HCT116 (cell line): ENCODE data around the gene PCAT7. TPM values are rescaled to one million over a fixed set of nuclear protein-coding genes. Genes with fewer than 3 reads are reported as not detected.

Source experiments
- ATAC-seq: fragments of 200-7000 bp; cut with Tn5 transposase; 2 replicates; pipeline ENCODE4 v1.9.1; 2020; ENCODE audit warnings: mild to moderate bottlenecking, moderate library complexity
- BruUV-seq: library from RNA; stranded (reverse); fragments of 400-500 nt; replicated peaks from 2 replicates; lab custom pipeline; 2021; lab: Mats Ljungman, UMichigan
- CTCF ChIA-PET: fragments of 300-600 bp; sonication (Branson Sonifier 250); formaldehyde crosslinking; loops from one replicate; lab custom pipeline; 2021; ENCODE audit warnings: antibody characterized with exemption; lab: Charles Lee
- POLR2A ChIA-PET: fragments of 300-600, 350-600 bp; sonication (Branson Sonifier 250); formaldehyde crosslinking; loops from one replicate; lab custom pipeline; 2021; ENCODE audit warnings: antibody characterized with exemption; lab: Charles Lee
- RAD21 ChIA-PET, 2 experiments: fragments of 300-600 bp; sonication (Branson Sonifier 250); formaldehyde crosslinking; loops; one replicate each; lab custom pipeline; 2023; ENCODE audit warnings: low total read pairs in 2 of 2; ENCODE audit not compliant: uncharacterized antibody in 2 of 2, unreplicated experiment in 2 of 2, low non-redundant PET in 1 of 2; lab: Charles Lee
- DNase-seq: peaks from one replicate; pipeline ENCODE4 v3.0.0-alpha.2; 2010; ENCODE audit warnings: low read depth, low spot score
- H2AFZ ChIP-seq: fragments of 200-600 bp; shearing (Covaris generic), sonication (generic); 2 replicates; pipeline ENCODE4 v1.6.1; 2017; ENCODE audit warnings: low read depth, mixed run types, mixed read lengths, antibody characterized with exemption, low read length; ENCODE audit not compliant: poor library complexity, severe bottlenecking
- H3K27ac ChIP-seq: 2 replicates; pipeline ENCODE4 v1.5.1; 2012; ENCODE audit warnings: low read depth, low read length
- H3K27me3 ChIP-seq: fragments of 200-600 bp; sonication (generic); 2 replicates; pipeline ENCODE4 v1.6.1; 2016; ENCODE audit warnings: mixed run types, low read length, mixed read lengths; ENCODE audit not compliant: insufficient read depth
- H3K36me3 ChIP-seq, 2 experiments: fragments of 200-500 bp in 1 of 2; fragments of 200-600 bp in 1 of 2; sonication (Bioruptor generic) in 1 of 2; sonication (generic) in 1 of 2; 2 replicates each; pipeline versions ENCODE4 v1.5.1 to v1.6.1; 2014 to 2016; ENCODE audit warnings: low read length in 2 of 2, inconsistent platforms in 1 of 2, mixed read lengths in 1 of 2, mixed run types in 1 of 2; ENCODE audit not compliant: insufficient read depth in 2 of 2, control insufficient read depth in 1 of 2
- H3K4me1 ChIP-seq, 2 experiments: fragments of 200-600 bp in 1 of 2; sonication (generic) in 1 of 2; 2 replicates each; pipeline versions ENCODE4 v1.5.1 to v1.6.1; 2012 to 2017; ENCODE audit warnings: low read length in 2 of 2, inconsistent platforms in 1 of 2, mild to moderate bottlenecking in 1 of 2, mixed read lengths in 1 of 2, mixed run types in 1 of 2, moderate library complexity in 1 of 2; ENCODE audit not compliant: insufficient read depth in 2 of 2, control insufficient read depth in 1 of 2
- H3K4me2 ChIP-seq: fragments of 200-600 bp; sonication (generic); 2 replicates; pipeline ENCODE4 v1.6.1; 2017; ENCODE audit warnings: mixed run types, low read length, mixed read lengths
- H3K4me3 ChIP-seq, 2 experiments: fragments of 200-600 bp in 1 of 2; sonication (generic) in 1 of 2; replicated peaks in 1 of 2; 2 replicates each; pipeline ENCODE4 v1.5.1; 2011 to 2016; ENCODE audit warnings: low read length in 2 of 2, control low read depth in 1 of 2, low read depth in 1 of 2, mild to moderate bottlenecking in 1 of 2, mixed read lengths in 1 of 2, mixed run types in 1 of 2
- H3K79me2 ChIP-seq: fragments of 200-600 bp; sonication (generic); 2 replicates; pipeline ENCODE4 v1.6.1; 2017; ENCODE audit warnings: mild to moderate bottlenecking, mixed run types, low read length, moderate library complexity, mixed read lengths; ENCODE audit not compliant: insufficient read depth
- H3K9ac ChIP-seq: fragments of 200-600 bp; sonication (generic); 2 replicates; pipeline ENCODE4 v1.6.1; 2016; ENCODE audit warnings: low read length, mixed read lengths
- H3K9me2 ChIP-seq: fragments of 200-600 bp; sonication (generic), shearing (Covaris generic); 2 replicates; pipeline ENCODE4 v1.6.1; 2017; ENCODE audit warnings: mixed run types, mild to moderate bottlenecking, moderate library complexity; ENCODE audit not compliant: insufficient read depth
- H3K9me3 ChIP-seq, 2 experiments: fragments of 200-500 bp in 1 of 2; fragments of 200-600 bp in 1 of 2; sonication (Bioruptor generic) in 1 of 2; sonication (generic) in 1 of 2; 2 replicates each; pipeline ENCODE4 v1.6.1; 2014 to 2017; ENCODE audit warnings: low read length in 2 of 2, mixed read lengths in 2 of 2, inconsistent platforms in 1 of 2, low read depth in 1 of 2, mild to moderate bottlenecking in 1 of 2, mixed run types in 1 of 2, moderate library complexity in 1 of 2; ENCODE audit not compliant: control insufficient read depth in 1 of 2, insufficient read depth in 1 of 2
- H4K20me1 ChIP-seq: fragments of 200-600 bp; sonication (generic), shearing (Covaris generic); 2 replicates; pipeline ENCODE4 v1.6.1; 2017; ENCODE audit warnings: mixed run types, mild to moderate bottlenecking, moderate library complexity; ENCODE audit not compliant: insufficient read depth
- ATF3 ChIP-seq: IDR thresholded peaks from 2 replicates; pipeline ENCODE4 v1.6.1; 2012
- CEBPB ChIP-seq: IDR thresholded peaks from 2 replicates; pipeline ENCODE4 v1.6.1; 2012; ENCODE audit warnings: low read depth
- EZH2 ChIP-seq: fragments of 200-600 bp; sonication (generic); IDR thresholded peaks from 2 replicates; pipeline ENCODE4 v1.6.1; 2017; ENCODE audit warnings: antibody characterized with exemption, mixed run types
- FOSL1 ChIP-seq: IDR thresholded peaks from 2 replicates; pipeline ENCODE4 v1.6.1; 2012; ENCODE audit warnings: low read depth
- JUND ChIP-seq: IDR thresholded peaks from 2 replicates; pipeline ENCODE4 v1.6.1; 2012
- MAX ChIP-seq: IDR thresholded peaks from 2 replicates; pipeline ENCODE4 v1.6.1; 2012
- POLR2A ChIP-seq: IDR thresholded peaks from 2 replicates; pipeline ENCODE4 v1.7.0; 2011; ENCODE audit warnings: borderline replicate concordance; ENCODE audit not compliant: insufficient read depth, insufficient read length; ENCODE audit errors: extremely low read depth
- POLR2AphosphoS5 ChIP-seq: IDR thresholded peaks from 2 replicates; pipeline ENCODE4 v1.6.1; 2011; ENCODE audit warnings: mild to moderate bottlenecking, low read depth, low read length, moderate library complexity
- RAD21 ChIP-seq: IDR thresholded peaks from 2 replicates; pipeline ENCODE4 v1.6.1; 2012; ENCODE audit warnings: low read depth, mild to moderate bottlenecking
- SIN3A ChIP-seq: IDR thresholded peaks from 2 replicates; pipeline ENCODE4 v1.6.1; 2012; ENCODE audit warnings: low read depth
- SP1 ChIP-seq: IDR thresholded peaks from 2 replicates; pipeline ENCODE4 v1.6.1; 2012; ENCODE audit warnings: low read depth
- SRF ChIP-seq: IDR thresholded peaks from 2 replicates; pipeline ENCODE4 v1.6.1; 2012; ENCODE audit warnings: low read depth
- TCF7L2 ChIP-seq: IDR thresholded peaks from 2 replicates; pipeline ENCODE4 v1.7.0; 2011; ENCODE audit warnings: borderline replicate concordance, inconsistent platforms; ENCODE audit not compliant: insufficient read depth, insufficient read length; ENCODE audit errors: extremely low read depth
- YY1 ChIP-seq: IDR thresholded peaks from 2 replicates; pipeline ENCODE4 v1.6.1; 2011; ENCODE audit warnings: low read length, low read depth, moderate library complexity, mild to moderate bottlenecking; ENCODE audit not compliant: insufficient replicate concordance; ENCODE audit errors: extremely low read depth
- ZFX ChIP-seq: fragments of 450-650 bp; IDR thresholded peaks from 2 replicates; pipeline ENCODE4 v1.6.1; 2017
- ZNF274 ChIP-seq: fragments of 200-500 bp; sonication (Bioruptor generic); IDR thresholded peaks from 2 replicates; pipeline ENCODE4 v1.6.1; 2014; ENCODE audit warnings: mild to moderate bottlenecking, low read depth, low read length, inconsistent platforms
- intact Hi-C: fragments of 100-400 bp; cut with micrococcal nuclease; formaldehyde crosslinking; loops from 2 replicates; pipeline ENCODE4 v1.10.0; 2022
- total RNA-seq: library from RNA; stranded (reverse); gene quantifications from one replicate; pipeline ENCODE4 v1.2.1, GENCODE V29; 2021; ENCODE audit not compliant: unreplicated experiment
- TF ChIP-seq, protein P1 (sequence below), 3 experiments: fragments of 200-600 bp in 1 of 3; sonication (generic) in 1 of 3; IDR thresholded peaks in 2 of 3; conservative IDR thresholded peaks in 1 of 3; 2 replicates each; pipeline ENCODE4 v1.5.1; 2012 to 2017; ENCODE audit warnings: low read depth in 2 of 3, low read length in 2 of 3, antibody characterized with exemption in 1 of 3, borderline replicate concordance in 1 of 3, control low read depth in 1 of 3, mild to moderate bottlenecking in 1 of 3, mixed read lengths in 1 of 3, mixed run types in 1 of 3, moderate library complexity in 1 of 3; ENCODE audit not compliant: insufficient read depth in 1 of 3
- TF ChIP-seq, protein P2 (sequence below): IDR thresholded peaks from 2 replicates; pipeline ENCODE4 v1.6.1; 2012; ENCODE audit warnings: low read depth

PCAT7 gene
- total RNA-seq, 1 experiment from 2014 or later = 3.8 TPM

DNA sequence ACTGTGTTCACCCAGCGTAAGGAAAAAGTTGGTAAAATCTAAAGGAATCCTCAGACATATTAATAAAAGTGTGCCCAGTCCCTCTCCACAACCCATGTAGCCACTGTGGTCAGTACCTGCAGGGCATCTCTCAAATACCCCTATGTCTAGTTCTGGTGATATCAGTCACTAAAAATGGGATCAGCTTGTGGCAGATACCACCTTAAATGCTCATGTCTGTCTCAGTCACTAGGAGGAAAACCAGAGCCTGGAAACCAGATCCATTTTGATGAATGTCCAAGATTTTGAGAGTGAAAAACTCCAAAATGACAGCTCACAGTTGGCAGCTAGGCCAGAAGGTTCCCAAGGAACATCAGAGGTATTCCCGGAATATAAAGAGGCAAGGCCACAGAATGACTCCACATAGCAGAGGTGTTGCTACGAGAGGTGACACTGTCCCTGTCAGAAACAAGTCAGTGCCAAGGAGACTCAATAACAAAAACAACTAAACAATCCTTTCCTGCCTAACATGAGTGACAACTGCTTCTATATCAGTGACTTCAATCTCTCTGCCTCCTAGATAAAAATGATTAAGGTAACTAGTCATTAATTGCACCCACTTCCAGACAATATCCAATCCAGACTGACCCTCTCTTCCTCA, 13.5 kb downstream of the PCAT7 start:
- ChIA-PET POLR2A (no interaction called here), CTCF (no interaction called here), RAD21 (no interaction called here)
- Histone ChIP-seq H3K27me3 (peaks cover 14% of the 10 kb centered on the region; the same call in 1 of the 2 replicates), H3K9me2 (no peaks in the 10 kb centered on the region), H3K4me1 (no peaks in the 10 kb centered on the region), H3K79me2 (no peaks in the 10 kb centered on the region), H4K20me1 (no peaks in the 10 kb centered on the region), H3K9ac (no peak overlapping the region), H3K36me3 (no peaks in the 10 kb centered on the region), H2AFZ (no peak overlapping the region), H3K27ac (no peak overlapping the region), H3K4me3 (no peak overlapping the region), H3K9me3 (no peaks in the 10 kb centered on the region), H3K4me2 (no peak overlapping the region)
- BruUV-seq = no TSS peak
- no peak for TF ChIP-seq SP1
- no peak for TF ChIP-seq POLR2AphosphoS5
- TF ChIP-seq ATF3 = no peak
- no peak for TF ChIP-seq CEBPB
- no peak for TF ChIP-seq JUND
- no peak for TF ChIP-seq RAD21
- no peak for TF ChIP-seq ZFX
- TF ChIP-seq, protein P1, sequence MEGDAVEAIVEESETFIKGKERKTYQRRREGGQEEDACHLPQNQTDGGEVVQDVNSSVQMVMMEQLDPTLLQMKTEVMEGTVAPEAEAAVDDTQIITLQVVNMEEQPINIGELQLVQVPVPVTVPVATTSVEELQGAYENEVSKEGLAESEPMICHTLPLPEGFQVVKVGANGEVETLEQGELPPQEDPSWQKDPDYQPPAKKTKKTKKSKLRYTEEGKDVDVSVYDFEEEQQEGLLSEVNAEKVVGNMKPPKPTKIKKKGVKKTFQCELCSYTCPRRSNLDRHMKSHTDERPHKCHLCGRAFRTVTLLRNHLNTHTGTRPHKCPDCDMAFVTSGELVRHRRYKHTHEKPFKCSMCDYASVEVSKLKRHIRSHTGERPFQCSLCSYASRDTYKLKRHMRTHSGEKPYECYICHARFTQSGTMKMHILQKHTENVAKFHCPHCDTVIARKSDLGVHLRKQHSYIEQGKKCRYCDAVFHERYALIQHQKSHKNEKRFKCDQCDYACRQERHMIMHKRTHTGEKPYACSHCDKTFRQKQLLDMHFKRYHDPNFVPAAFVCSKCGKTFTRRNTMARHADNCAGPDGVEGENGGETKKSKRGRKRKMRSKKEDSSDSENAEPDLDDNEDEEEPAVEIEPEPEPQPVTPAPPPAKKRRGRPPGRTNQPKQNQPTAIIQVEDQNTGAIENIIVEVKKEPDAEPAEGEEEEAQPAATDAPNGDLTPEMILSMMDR (IDR thresholded peaks at IDR 0.05 in 2 of 3, conservative IDR thresholded peaks at IDR 0.05 in 1 of 3; ENCODE audit: borderline replicate concordance in 1 of 3, insufficient read depth in 1 of 3, low read depth in 2 of 3, low read length in 2 of 3) = no peak
- no peak for TF ChIP-seq SIN3A
- TF ChIP-seq EZH2 = no peak
- TF ChIP-seq YY1 = no peak
- no peak for TF ChIP-seq MAX
- TF ChIP-seq FOSL1 = no peak
- TF ChIP-seq POLR2A = no peak
- no peak for TF ChIP-seq ZNF274
- no peak for TF ChIP-seq TCF7L2
- TF ChIP-seq, protein P2, sequence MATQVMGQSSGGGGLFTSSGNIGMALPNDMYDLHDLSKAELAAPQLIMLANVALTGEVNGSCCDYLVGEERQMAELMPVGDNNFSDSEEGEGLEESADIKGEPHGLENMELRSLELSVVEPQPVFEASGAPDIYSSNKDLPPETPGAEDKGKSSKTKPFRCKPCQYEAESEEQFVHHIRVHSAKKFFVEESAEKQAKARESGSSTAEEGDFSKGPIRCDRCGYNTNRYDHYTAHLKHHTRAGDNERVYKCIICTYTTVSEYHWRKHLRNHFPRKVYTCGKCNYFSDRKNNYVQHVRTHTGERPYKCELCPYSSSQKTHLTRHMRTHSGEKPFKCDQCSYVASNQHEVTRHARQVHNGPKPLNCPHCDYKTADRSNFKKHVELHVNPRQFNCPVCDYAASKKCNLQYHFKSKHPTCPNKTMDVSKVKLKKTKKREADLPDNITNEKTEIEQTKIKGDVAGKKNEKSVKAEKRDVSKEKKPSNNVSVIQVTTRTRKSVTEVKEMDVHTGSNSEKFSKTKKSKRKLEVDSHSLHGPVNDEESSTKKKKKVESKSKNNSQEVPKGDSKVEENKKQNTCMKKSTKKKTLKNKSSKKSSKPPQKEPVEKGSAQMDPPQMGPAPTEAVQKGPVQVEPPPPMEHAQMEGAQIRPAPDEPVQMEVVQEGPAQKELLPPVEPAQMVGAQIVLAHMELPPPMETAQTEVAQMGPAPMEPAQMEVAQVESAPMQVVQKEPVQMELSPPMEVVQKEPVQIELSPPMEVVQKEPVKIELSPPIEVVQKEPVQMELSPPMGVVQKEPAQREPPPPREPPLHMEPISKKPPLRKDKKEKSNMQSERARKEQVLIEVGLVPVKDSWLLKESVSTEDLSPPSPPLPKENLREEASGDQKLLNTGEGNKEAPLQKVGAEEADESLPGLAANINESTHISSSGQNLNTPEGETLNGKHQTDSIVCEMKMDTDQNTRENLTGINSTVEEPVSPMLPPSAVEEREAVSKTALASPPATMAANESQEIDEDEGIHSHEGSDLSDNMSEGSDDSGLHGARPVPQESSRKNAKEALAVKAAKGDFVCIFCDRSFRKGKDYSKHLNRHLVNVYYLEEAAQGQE = no peak
- TF ChIP-seq SRF = no peak
- ATAC-seq (no peak), DNase-seq (no peak)
- intact Hi-C loops = no loop called here
